Hepatocyte (in vitro differentiated cells): ENCODE measurements around the gene UBE4A.

Experiments
- CTCF ChIP-seq: fragments of 200-600 bp; sonication (generic); IDR thresholded peaks from 2 replicates; pipeline ENCODE4 v1.5.1; 2016; ENCODE audit warnings: antibody characterized with exemption, mild to moderate bottlenecking; ENCODE audit not compliant: poor library complexity
- EZH2 ChIP-seq: fragments of 200-600 bp; sonication (generic); IDR thresholded peaks from 2 replicates; pipeline ENCODE4 v1.6.1; 2016; ENCODE audit warnings: antibody characterized with exemption, mild to moderate bottlenecking, borderline replicate concordance

- TF ChIP-seq CTCF (no peak), EZH2 (no peak)
Observed at GRCh38 chr11:118328745-118329144, 30.7 kb upstream of the UBE4A start.
